Right ventricle myocardium inferior (tissue), 1 donor: ENCODE results near the gene SLF2. TPM values are rescaled to one million over a fixed set of nuclear protein-coding genes. Genes with fewer than 3 reads are reported as not detected.
A peak's percentile ranks its signal among the peaks of the same experiment; 100 is the strongest.

Source experiments
- ATAC-seq: fragments of 200-7000 bp; cut with Tn5 transposase; one replicate; pipeline ENCODE4 v1.9.1; 2020; ENCODE audit warnings: mild to moderate bottlenecking, moderate library complexity
- DNase-seq: peaks from one replicate; pipeline ENCODE4 v3.0.0; 2021; ENCODE audit errors: missing footprints
- intact Hi-C: fragments of 100-400 bp; cut with DNase I; formaldehyde crosslinking; loops from one replicate; pipeline ENCODE4 v1.11.0; 2022
- total RNA-seq: library from RNA; stranded (reverse); fragmentation: NEBNext Ultra II Directional; extraction: Animal tissue kit (Norgen Biotek cat#: 25700); gene quantifications from one replicate; pipeline ENCODE4 v1.2.1, GENCODE V29; 2021
- donor health status: DM: no; HTN: yes; CAD: no; lungs with severe emphysema.

SLF2 gene
- total RNA-seq, 1 donor from 2014 or later: 17.0 TPM

DNA sequence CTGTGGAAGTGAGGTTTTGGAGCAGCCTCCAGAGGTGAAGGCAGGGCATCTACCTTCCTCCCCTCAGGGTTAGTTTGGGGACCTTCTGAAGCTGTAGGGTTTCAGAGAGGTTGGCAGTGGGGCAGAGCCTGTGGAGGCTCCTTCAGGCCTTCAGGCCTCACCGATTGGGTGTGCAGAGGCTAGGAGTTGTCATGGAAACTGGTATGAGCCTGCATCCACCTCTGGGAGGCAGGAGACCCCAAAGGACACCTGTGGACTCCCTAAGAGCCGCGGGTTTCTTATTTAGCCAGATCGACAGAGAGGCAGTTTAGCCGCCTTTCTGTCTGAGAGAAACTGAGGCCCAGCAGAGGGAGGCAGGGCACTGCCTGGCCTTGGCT, 88.9 kb downstream of the SLF2 start:
- DNase-seq: no peak
- ATAC-seq: no peak
- intact Hi-C loops: no loop called here

DNA sequence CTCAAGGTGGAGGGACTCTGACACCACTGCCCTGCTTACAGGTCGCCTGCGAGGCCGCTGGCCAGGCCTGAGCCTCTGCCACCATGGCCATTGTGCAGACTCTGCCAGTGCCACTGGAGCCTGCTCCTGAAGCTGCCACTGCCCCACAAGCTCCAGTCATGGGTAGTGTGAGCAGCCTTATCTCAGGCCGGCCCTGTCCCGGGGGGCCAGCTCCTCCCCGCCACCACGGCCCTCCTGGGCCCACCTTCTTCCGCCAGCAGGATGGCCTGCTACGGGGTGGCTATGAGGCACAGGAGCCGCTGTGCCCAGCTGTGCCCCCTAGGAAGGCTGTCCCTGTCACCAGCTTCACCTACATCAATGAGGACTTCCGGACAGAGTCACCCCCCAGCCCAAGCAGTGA, 89.7 kb downstream of the SLF2 start:
- DNase-seq (no peak), ATAC-seq (no peak)
- intact Hi-C loops: no loop called here

DNA sequence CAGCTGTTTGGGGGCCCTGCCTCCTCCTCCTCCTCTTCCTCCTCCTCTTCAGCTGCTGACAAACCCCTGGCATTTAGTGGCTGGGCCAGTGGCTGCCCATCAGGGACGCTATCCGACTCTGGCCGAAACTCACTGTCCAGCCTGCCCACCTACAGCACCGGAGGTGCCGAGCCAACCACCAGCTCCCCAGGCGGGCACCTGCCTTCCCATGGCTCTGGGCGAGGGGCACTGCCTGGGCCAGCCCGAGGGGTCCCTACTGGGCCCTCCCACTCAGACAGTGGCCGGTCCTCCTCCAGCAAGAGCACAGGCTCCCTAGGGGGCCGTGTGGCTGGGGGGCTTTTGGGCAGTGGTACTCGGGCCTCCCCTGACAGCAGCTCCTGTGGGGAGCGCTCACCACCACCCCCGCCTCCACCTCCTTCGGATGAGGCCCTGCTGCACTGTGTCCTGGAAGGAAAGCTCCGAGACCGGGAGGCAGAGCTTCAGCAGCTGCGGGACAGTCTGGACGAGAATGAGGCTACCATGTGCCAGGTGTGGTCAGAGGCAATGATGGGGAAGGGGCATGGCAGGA, 91.0 kb downstream of the SLF2 start:
- intact Hi-C loops: no loop called here
- DNase-seq (no peak), ATAC-seq (no peak)

DNA sequence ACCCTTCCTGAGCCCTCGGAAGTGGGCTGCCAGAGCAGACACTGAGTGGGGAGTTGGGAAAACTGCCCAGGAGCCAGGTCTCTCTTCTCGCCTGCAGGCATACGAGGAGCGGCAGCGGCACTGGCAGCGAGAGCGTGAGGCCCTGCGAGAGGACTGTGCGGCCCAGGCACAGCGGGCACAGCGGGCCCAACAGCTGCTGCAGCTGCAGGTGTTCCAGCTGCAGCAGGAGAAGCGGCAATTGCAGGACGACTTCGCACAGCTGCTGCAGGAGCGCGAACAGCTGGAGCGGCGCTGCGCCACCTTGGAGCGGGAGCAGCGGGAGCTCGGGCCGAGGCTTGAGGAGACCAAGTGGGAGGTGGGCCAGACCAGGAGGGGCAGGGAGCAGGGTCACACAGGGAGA, 92.6 kb downstream of the SLF2 start:
- no peak for DNase-seq
- intact Hi-C loops: no loop called here
- ATAC-seq: no peak

DNA sequence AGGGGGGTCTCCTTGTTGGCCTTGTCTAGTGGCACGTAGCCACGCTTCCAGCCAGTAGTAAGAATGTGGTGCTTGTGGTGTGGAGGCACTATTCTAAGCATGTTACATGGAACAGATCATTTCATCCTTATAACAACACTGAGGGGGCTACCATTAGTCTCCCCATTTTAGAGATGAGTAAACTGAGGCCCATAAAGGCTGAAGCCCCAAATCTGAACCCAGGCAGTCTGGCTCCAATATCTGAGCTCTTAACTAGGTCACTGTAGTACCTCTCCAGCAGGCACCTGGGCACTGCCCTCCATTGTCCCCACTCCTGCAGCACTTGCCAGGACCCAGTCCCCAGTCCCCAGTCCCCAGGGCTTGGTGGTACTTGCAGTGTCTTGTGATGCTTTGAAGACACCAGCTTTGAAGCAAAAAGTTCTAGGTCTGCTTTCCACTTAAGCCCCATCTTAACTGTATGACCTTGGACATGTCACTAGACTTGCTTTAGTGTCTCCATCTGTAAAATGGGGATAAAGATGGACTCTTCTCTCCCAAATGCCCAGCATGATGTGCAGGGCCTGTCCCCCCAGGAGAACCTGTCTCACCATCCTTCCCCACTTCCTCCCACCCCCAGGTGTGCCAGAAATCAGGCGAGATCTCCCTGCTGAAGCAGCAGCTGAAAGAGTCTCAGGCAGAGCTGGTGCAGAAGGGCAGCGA, 93.3 kb downstream of the SLF2 start:
- ATAC-seq: no peak
- no peak for DNase-seq
- intact Hi-C loops: no loop called here

DNA sequence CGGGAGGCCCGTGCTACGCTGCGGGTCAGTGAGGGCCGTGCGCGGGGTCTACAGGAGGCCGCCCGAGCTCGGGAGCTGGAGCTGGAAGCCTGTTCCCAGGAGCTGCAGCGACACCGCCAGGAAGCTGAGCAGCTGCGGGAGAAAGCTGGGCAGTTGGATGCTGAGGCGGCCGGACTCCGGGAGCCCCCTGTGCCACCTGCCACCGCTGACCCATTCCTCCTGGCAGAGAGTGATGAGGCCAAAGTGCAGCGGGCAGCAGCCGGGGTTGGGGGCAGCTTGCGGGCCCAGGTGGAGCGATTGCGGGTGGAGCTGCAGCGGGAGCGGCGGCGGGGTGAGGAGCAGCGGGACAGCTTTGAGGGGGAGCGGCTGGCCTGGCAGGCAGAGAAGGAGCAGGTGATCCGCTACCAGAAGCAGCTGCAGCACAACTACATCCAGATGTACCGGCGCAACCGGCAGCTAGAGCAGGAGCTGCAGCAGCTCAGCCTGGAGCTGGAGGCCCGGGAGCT, 93.9 kb downstream of the SLF2 start:
- intact Hi-C loops: no loop called here
- no peak for ATAC-seq
- DNase-seq: no peak

DNA sequence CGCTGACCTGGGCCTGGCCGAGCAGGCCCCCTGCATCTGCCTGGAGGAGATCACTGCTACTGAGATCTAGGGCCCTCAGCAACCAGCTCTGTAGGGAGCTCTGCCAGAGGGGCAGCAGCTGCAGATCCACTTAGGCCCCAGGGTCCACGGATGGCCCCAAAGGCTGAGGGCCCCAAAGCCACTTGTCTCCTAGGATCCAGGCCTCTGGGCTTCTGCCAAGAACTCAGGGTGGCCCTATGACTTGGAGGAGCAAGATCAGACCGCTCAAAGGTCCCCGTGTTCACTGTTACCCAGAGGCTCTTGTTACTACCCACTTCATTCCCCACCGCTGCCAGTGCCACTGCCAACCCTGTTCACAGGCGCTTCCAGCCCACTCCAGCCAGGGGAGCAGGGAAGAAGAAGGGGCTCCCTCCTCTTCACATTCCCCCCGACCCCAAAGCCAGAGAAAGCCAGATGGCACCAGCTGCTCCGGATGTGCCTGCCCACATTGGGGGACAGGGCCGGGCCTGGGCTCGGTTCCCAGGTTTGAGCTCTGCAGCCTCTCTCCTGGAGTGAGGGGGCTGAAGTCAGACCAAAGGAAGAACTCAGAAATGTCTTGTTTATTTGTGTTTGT, 94.4 kb downstream of the SLF2 start:
- ATAC-seq (peak; percentile 29), DNase-seq (no peak)
- intact Hi-C loops: no loop called here

DNA sequence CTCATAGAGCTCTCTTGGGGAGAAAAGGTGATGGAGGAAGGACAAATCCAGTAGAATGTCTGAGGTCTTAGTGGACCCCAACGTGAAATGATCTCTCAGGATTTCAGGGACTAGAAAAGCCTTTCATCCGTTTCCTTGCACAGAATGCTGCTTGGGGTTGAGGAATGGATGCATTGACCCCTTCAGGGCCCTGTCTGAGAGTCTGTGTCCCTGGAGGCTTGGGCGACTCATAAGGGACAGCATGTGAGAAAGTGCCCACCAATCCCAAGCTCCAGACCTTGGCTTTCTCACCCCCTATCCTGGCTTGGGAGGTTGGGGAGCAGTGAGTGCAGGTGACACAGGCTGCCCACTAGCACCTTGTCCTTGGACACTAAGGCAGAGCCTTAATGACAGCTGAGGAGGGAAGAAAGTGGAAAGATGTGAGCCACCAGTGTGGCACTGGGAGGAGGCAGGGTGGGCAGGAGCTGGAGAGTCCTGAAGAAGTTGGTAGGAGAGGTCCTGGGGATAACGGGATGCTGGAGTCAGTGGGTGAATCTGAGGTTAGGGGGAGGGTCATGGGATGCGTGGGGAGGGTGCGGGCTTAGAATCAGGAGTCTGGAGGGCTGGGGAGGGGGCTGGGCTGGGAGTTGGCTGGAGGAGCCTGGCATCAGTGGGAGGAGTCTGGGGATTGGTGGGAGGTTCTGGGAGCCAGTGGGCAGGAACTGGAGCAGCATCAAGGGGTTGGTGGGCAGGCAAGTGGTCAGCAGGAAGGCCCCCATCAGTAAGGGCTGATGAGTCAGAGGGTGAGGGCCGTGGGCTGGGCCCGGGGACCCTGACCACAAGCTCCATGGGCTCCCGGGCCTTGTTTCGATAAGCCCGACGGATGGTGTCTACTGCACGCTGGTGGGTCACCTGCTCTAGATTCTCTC, 95.4 kb downstream of the SLF2 start:
- intact Hi-C loops: no loop called here
- DNase-seq (peak; percentile 46), ATAC-seq (no peak)

DNA sequence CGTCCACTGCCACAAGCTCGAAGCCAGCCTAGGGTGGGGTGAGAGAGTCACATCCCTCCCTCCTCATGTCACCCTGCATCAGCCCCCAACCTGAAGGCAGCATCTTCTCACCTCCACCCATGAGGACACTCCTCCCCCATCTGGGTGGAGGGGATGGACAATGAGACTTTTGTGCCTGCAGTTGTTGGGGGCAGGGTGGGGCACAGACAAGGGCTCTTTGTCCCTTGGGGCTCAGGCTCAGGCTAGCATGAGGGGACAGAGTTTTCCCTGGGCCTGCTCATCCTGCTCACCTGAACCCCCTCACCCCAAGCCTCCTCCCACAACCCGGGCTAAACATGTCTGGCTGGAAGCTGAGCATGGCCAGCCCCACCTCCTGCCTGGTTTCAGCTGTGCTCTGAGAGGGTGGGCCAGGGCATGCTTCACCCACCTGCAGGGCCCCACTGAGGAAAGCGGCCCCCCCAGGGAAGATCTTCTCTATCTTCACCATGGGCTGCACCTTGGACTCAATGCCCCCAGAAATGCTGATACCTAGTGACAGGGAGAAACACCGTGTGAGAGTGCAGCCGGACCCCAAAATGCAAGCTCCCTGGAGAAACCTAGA, 96.2 kb downstream of the SLF2 start:
- intact Hi-C loops: no loop called here
- DNase-seq: no peak
- ATAC-seq: no peak

DNA sequence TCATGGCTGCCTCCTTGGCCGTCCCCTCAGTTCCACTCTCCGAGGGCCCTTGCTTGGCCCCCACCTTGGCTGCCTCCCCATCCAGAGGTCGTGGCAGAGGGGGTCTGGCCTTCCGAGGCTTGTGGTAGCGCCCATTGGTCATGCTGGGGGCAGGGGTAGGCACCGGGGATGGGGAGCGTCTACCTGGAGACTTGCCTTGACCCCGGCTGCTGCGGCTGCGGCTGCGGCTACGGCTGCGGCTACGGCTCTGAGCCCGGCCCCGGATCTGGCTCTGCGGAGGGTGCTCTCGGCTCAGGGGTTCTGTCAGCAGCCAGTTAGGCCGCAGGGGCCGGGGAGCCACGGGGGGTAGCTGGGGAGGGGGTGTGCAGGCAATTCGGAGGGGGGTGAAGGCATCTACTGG, 97.6 kb downstream of the SLF2 start:
- intact Hi-C loops: loop anchor here (10.0 kb wide), 1 partner anchor 446 kb away; no protein-coding TSS in a partner anchor
- DNase-seq: no peak
- no peak for ATAC-seq

DNA sequence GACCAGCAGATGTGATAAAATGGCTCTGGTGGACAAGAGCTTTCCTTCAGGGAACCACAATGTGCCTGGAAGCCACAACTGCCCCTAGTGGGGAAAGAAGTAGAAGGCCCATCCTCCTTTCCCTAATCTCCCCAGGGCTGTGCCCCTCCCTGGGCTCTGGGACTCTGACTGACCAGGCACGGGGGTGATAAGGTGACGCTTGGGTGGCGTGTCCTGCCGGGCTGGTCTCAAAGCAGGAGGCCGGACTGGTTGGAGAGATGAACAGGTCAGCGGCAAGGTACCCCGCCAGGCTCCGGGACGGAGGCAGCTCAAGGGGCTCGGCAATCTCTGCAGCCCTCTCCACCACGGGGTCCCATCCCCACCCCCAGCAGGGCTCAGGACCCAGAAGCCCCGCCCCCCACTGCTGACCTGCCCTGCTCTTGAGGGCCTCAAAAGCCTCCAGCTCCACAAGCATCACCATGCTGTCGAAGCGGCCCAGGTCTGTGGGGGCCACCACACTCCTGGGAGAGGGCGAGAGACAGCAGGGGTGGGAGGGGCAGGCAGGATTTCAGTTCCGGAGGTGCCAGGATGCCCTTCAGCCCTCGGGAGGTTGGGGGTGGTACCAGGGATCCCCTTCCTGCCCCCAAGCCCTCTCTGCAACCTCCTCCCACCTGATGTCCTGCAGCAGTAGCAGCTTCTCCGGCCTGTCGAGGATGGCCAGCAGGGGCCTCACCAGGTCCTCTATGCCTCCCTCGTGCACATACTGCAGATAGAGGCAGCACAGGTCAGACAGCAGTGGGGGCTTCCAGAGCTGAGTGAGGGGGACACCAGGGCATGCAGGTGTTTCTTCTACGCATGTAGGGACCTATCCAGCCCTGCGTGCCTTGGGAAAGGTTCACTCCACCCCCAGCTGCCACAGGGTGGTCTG, 99.0 kb downstream of the SLF2 start:
- intact Hi-C loops: loop anchor here (1.0 to 10.0 kb wide), 2 partner anchors 12 to 447 kb away; partner anchors contain the start of gene LZTS2
- DNase-seq: no peak
- ATAC-seq: no peak

DNA sequence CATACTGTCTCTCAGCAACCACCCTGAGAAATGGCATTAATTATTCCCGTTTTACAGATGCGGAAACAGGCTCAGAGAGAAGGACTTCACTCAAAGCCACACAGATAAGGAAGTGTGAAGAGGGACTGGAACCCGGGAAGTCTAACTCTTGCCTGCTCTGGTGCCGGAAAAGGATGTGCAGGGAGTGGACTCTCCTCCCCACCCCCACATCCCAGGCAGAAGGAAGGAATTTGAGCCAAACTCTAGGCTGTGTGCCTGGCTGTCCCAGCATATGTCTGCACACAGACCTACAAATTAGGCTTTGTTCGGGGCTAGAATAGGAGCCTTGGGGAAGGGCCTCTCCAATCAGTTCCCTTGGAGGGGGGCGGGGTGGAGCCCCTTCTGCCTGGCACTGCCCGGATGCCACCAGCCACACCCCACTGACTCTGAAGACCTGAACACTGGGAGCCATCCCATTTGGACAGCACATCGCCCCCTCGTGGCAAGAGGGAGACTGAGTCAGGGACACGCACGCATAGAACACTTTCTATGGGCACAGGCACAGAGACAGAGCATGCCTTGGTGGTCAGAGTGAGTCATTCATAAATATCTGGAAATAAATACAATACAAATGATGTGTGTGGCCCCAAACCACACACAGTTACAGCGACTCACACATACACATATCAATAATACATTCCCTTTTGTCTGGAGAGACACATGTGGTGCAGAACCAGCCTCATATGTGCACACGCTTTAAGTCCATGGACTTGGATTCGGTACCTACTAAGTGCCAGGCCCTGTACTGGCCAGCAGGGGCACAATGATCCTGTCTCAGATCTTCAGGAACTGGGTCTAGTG, 100.0 kb downstream of the SLF2 start:
- ATAC-seq (peak; percentile 92), DNase-seq (peak; percentile 91)
- intact Hi-C loops: loop anchor here (1.0 to 10.0 kb wide), 2 partner anchors 13 to 448 kb away; partner anchors contain the start of gene LZTS2

DNA sequence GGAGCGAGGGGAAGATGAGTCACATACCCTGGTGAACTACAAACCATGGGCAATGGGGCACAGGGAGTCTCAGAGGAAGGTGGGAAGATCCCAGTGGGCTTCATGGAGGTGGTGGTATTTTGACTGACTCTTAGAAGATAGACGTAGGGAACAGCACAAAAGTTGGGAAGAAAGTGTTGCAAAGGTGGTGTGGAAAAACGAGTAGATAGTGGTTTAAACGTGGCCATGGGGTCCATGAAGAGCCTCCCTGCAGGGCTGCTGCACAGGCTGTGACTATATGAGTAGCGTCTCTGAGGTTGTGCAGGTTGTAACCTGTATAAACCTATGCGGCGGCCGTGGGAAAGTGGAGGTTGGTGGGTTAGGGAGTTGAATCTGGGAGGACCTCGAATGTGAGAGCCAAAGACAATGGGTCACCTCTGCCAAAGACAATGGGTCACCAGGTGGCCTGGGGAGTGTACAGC, 100.6 kb downstream of the SLF2 start:
- intact Hi-C loops: loop anchor here (10.0 kb wide), 1 partner anchor 449 kb away; no protein-coding TSS in a partner anchor
- ATAC-seq (no peak), DNase-seq (no peak)

DNA sequence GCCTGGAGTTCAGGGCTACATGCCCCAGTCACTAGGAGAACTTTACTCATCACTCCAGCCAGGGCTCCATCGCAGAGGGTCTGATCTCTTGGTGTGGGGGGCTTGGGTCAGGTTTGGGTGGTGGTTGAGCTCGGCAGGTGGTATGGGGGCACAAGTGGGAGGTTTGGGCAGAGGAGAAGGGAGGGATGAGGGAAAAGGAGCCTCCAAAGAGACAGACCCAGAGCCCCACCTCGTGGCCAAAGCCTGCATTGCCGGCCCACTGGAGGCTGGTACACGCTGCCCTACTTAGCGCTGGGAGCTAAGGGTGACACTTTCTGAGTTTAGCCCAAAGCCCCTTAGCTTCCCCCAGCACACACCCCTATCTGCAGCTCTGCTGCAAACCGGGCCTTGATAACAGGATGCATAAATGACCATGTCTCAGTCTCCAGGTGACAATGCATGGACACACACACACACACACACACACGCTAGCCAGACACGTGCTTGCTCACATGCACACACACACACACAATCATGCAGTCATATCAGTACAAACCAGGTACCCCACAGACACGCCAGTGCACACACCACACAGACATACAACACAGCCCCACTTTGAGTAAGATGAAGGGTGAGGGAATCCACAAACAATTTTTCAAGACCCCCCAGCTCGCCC, 101.6 kb downstream of the SLF2 start:
- ATAC-seq (peak; percentile 68), DNase-seq (peak; percentile 92)
- intact Hi-C loops: loop anchor here (1.0 to 10.0 kb wide), 3 partner anchors 20 to 450 kb away; partner anchors contain the start of gene SEMA4G
